GM23248 (cell line): ENCODE measurements around the gene PDE8A.

Experiments used
- EZH2 ChIP-seq: fragments of 200-600 bp; sonication (generic); IDR thresholded peaks from 2 replicates; pipeline ENCODE4 v1.6.1; 2018; ENCODE audit warnings: antibody characterized with exemption, mild to moderate bottlenecking; ENCODE audit not compliant: insufficient read depth, poor library complexity, severe bottlenecking
- EZH2phosphoT487 ChIP-seq: fragments of 200-600 bp; sonication (generic); IDR thresholded peaks from 2 replicates; pipeline ENCODE4 v1.6.1; 2018; ENCODE audit warnings: antibody characterized with exemption, moderate library complexity, mild to moderate bottlenecking, low read depth; ENCODE audit not compliant: insufficient read depth

GRCh38 chr15:85071504-85071903 is 89.8 kb downstream of the PDE8A start:
- TF ChIP-seq EZH2 (no peak), EZH2phosphoT487 (no peak)
